ENCODE results near the gene TSKU.
"Not testable (repeated sequence)": the region's sequence is repeated elsewhere in the genome, so short reads cannot be mapped to it uniquely, and the experiment has no call there.

TSKU gene

GRCh38 chr11:76788661-76789442 lies 5.7 kb downstream of the TSKU start:
- no peak for DNase-seq (ENCODE audit: low read depth)

- DNase-seq (ENCODE audit: low read depth), result no peak
These were observed 6.2 kb downstream of the TSKU start for GRCh38 chr11:76789443-76789719.

GRCh38 chr11:76790251-76790650 lies 7.1 kb downstream of the TSKU start:
- no peak for DNase-seq (ENCODE audit: low read depth)

- not testable (repeated sequence) for DNase-seq (ENCODE audit: low read depth)
These were observed 8.0 kb downstream of the TSKU start for GRCh38 chr11:76791002-76791770.

- DNase-seq (ENCODE audit: low read depth), result no peak
These were observed 8.7 kb downstream of the TSKU start for GRCh38 chr11:76791861-76792260.

GRCh38 chr11:76792505-76793264 lies 9.5 kb downstream of the TSKU start:
- DNase-seq (ENCODE audit: low read depth), result no peak

GRCh38 chr11:76793391-76794291 lies 10.5 kb downstream of the TSKU start:
- no peak for DNase-seq (ENCODE audit: low read depth)

- DNase-seq (ENCODE audit: low read depth), result no peak
These were observed 11.5 kb downstream of the TSKU start for GRCh38 chr11:76794371-76795289.

GRCh38 chr11:76795290-76795935 lies 12.3 kb downstream of the TSKU start:
- DNase-seq (ENCODE audit: low read depth), result no peak

- DNase-seq (ENCODE audit: low read depth), result no peak
These were observed 12.8 kb downstream of the TSKU start for GRCh38 chr11:76795936-76796441.

GRCh38 chr11:76796511-76797198 lies 13.5 kb downstream of the TSKU start:
- no peak for DNase-seq (ENCODE audit: low read depth)

- DNase-seq (ENCODE audit: low read depth), result no peak
These were observed 14.4 kb downstream of the TSKU start for GRCh38 chr11:76797341-76798201.

- DNase-seq (ENCODE audit: low read depth), result no peak
These were observed 15.0 kb downstream of the TSKU start for GRCh38 chr11:76798202-76798581.

GRCh38 chr11:76798671-76799065 lies 15.5 kb downstream of the TSKU start:
- no peak for DNase-seq (ENCODE audit: low read depth)

- DNase-seq (ENCODE audit: low read depth), result peak; percentile 64
These were observed 16.1 kb downstream of the TSKU start for GRCh38 chr11:76799066-76799804.

GRCh38 chr11:76800466-76801200 lies 17.5 kb downstream of the TSKU start:
- DNase-seq (ENCODE audit: low read depth), result no peak

- no peak for DNase-seq (ENCODE audit: low read depth)
These were observed 18.1 kb downstream of the TSKU start for GRCh38 chr11:76801225-76801624.
